HEK293 (cell line): ENCODE results near the gene ZBED4.

ENCODE experiments used
- CTCF ChIA-PET: fragments of 350-600 bp; formaldehyde crosslinking; extraction: SDS; loops from one replicate; lab custom pipeline; 2021; ENCODE audit warnings: antibody characterized with exemption; lab: Yijun Ruan, JAX
- POLR2A ChIA-PET: fragments of 300-600 bp; formaldehyde crosslinking; extraction: SDS; loops from one replicate; lab custom pipeline; 2020; ENCODE audit warnings: antibody characterized with exemption, inconsistent platforms; lab: Yijun Ruan, JAX
- H3K27ac ChIP-seq: fragments of 200-500 bp; sonication (Bioruptor generic); 2 replicates; pipeline ENCODE4 v1.5.1; 2014; ENCODE audit warnings: low read depth, low read length, control low read depth, inconsistent platforms; ENCODE audit errors: extremely low read depth
- H3K36me3 ChIP-seq, 2 experiments: fragments of 200-500 bp in 1 of 2; sonication (Bioruptor generic) in 1 of 2; 1 replicate in 1 of 2; 2 replicates in 1 of 2; pipeline ENCODE4 v1.5.1; 2014 to 2017; ENCODE audit warnings: inconsistent platforms in 2 of 2, low read length in 2 of 2; ENCODE audit not compliant: control insufficient read depth in 2 of 2, insufficient read depth in 1 of 2
- H3K4me1 ChIP-seq: fragments of 200-500 bp; sonication (Bioruptor generic); 2 replicates; pipeline ENCODE4 v1.5.1; 2014; ENCODE audit warnings: mild to moderate bottlenecking, low read length, inconsistent platforms; ENCODE audit not compliant: control insufficient read depth, insufficient read depth
- H3K4me3 ChIP-seq: 2 replicates; pipeline ENCODE4 v1.5.1; 2011; ENCODE audit warnings: low read depth, mild to moderate bottlenecking, control low read depth, low read length, moderate library complexity
- H3K9me3 ChIP-seq: fragments of 200-500 bp; sonication (Bioruptor generic); 2 replicates; pipeline ENCODE4 v1.5.1; 2014; ENCODE audit warnings: low read depth, low read length, inconsistent platforms; ENCODE audit not compliant: control insufficient read depth, insufficient read depth
- BCL11A ChIP-seq: fragments of 450-650 bp; formaldehyde crosslinking; IDR thresholded peaks from 2 replicates; pipeline ENCODE4 v1.5.1; 2016; ENCODE audit warnings: low read depth, missing biosample characterization, missing genetic modification characterization
- EGR2 ChIP-seq: fragments of 450-650 bp; formaldehyde crosslinking; IDR thresholded peaks from 2 replicates; pipeline ENCODE4 v1.5.1; 2016; ENCODE audit warnings: low read depth, missing biosample characterization, missing genetic modification characterization
- KLF1 ChIP-seq: fragments of 450-650 bp; formaldehyde crosslinking; IDR thresholded peaks from 2 replicates; pipeline ENCODE4 v1.5.1; 2016; ENCODE audit warnings: missing biosample characterization, missing genetic modification characterization
- KLF8 ChIP-seq: fragments of 450-650 bp; formaldehyde crosslinking; IDR thresholded peaks from 2 replicates; pipeline ENCODE4 v1.5.1; 2016; ENCODE audit warnings: missing biosample characterization, missing genetic modification characterization
- KLF9 ChIP-seq: fragments of 450-650 bp; formaldehyde crosslinking; IDR thresholded peaks from 2 replicates; pipeline ENCODE4 v1.5.1; 2016; ENCODE audit warnings: missing biosample characterization, missing genetic modification characterization, low read depth
- PBX3 ChIP-seq: sonication (generic); formaldehyde crosslinking; IDR thresholded peaks from 2 replicates; pipeline ENCODE4 v1.8.1; 2022; ENCODE audit warnings: mild to moderate bottlenecking, moderate library complexity, missing genetic modification reagents
- PRDM10 ChIP-seq: fragments of 450-650 bp; formaldehyde crosslinking; IDR thresholded peaks from 2 replicates; pipeline ENCODE4 v1.5.1; 2016; ENCODE audit warnings: missing biosample characterization, missing genetic modification characterization
- REST ChIP-seq: fragments of 450-650 bp; formaldehyde crosslinking; IDR thresholded peaks from 2 replicates; pipeline ENCODE4 v1.5.1; 2016; ENCODE audit warnings: missing biosample characterization, missing genetic modification characterization
- ZBTB20 ChIP-seq: fragments of 450-650 bp; formaldehyde crosslinking; IDR thresholded peaks from 2 replicates; pipeline ENCODE4 v1.5.1; 2016; ENCODE audit warnings: missing biosample characterization, missing genetic modification characterization
- ZBTB7A ChIP-seq: fragments of 450-650 bp; formaldehyde crosslinking; IDR thresholded peaks from 2 replicates; pipeline ENCODE4 v1.5.1; 2016; ENCODE audit warnings: low read depth, missing biosample characterization, missing genetic modification characterization
- ZBTB8A ChIP-seq: fragments of 450-650 bp; formaldehyde crosslinking; IDR thresholded peaks from 2 replicates; pipeline ENCODE4 v1.5.1; 2016; ENCODE audit warnings: missing biosample characterization, missing genetic modification characterization
- ZIC2 ChIP-seq: fragments of 450-650 bp; formaldehyde crosslinking; IDR thresholded peaks from 2 replicates; pipeline ENCODE4 v1.5.1; 2016; ENCODE audit warnings: missing biosample characterization, missing genetic modification characterization
- ZNF140 ChIP-seq: fragments of 450-650 bp; formaldehyde crosslinking; IDR thresholded peaks from 2 replicates; pipeline ENCODE4 v1.5.1; 2016; ENCODE audit warnings: missing biosample characterization, missing genetic modification characterization
- ZNF248 ChIP-seq: fragments of 450-650 bp; formaldehyde crosslinking; IDR thresholded peaks from 2 replicates; pipeline ENCODE4 v1.5.1; 2017; ENCODE audit warnings: missing biosample characterization, missing genetic modification characterization
- ZNF335 ChIP-seq: fragments of 450-650 bp; formaldehyde crosslinking; conservative IDR thresholded peaks from 2 replicates; pipeline ENCODE4 v1.5.1; 2016; ENCODE audit warnings: missing biosample characterization, missing genetic modification characterization
- ZNF423 ChIP-seq: fragments of 450-650 bp; formaldehyde crosslinking; IDR thresholded peaks from 2 replicates; pipeline ENCODE4 v1.5.1; 2016; ENCODE audit warnings: missing biosample characterization, missing genetic modification characterization
- ZNF518A ChIP-seq: fragments of 450-650 bp; formaldehyde crosslinking; conservative IDR thresholded peaks from 2 replicates; pipeline ENCODE4 v1.5.1; 2016; ENCODE audit warnings: low read depth, missing biosample characterization, missing genetic modification characterization
- TF ChIP-seq, protein P1 (sequence below): fragments of 450-650 bp; formaldehyde crosslinking; IDR thresholded peaks from 2 replicates; pipeline ENCODE4 v1.5.1; 2017; ENCODE audit warnings: missing biosample characterization, missing genetic modification characterization

ZBED4 gene

GRCh38 chr22:49853981-49854831, 562 bp downstream of the ZBED4 start (continued):
- TF ChIP-seq ZNF140 (tag by site-specific recombination) (no peak), ZBTB8A (tag by site-specific recombination) (peak; percentile 90), ZNF335 (tag by site-specific recombination) (peak; percentile 93), KLF8 (tag by site-specific recombination) (peak; percentile 21; the same call in 1 of the 2 replicates), KLF1 (tag by site-specific recombination) (0 out of 2 replicates have a peak, but pooled peaks have one; percentile 22), ZBTB20 (peak; percentile 81), ZNF518A (tag by site-specific recombination) (no peak)
- TF ChIP-seq, protein P1, sequence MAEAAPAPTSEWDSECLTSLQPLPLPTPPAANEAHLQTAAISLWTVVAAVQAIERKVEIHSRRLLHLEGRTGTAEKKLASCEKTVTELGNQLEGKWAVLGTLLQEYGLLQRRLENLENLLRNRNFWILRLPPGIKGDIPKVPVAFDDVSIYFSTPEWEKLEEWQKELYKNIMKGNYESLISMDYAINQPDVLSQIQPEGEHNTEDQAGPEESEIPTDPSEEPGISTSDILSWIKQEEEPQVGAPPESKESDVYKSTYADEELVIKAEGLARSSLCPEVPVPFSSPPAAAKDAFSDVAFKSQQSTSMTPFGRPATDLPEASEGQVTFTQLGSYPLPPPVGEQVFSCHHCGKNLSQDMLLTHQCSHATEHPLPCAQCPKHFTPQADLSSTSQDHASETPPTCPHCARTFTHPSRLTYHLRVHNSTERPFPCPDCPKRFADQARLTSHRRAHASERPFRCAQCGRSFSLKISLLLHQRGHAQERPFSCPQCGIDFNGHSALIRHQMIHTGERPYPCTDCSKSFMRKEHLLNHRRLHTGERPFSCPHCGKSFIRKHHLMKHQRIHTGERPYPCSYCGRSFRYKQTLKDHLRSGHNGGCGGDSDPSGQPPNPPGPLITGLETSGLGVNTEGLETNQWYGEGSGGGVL = no peak

GRCh38 chr22:49855251-49855911, 1.7 kb downstream of the ZBED4 start:
- no peak overlapping the region for H3K27ac ChIP-seq
- CTCF ChIA-PET = interaction anchor here (0.5 to 1.8 kb wide), 3 partner anchors 8 to 224 kb away, joined by 3 to 4 read pairs (median 3); no protein-coding TSS in a partner anchor
- POLR2A ChIA-PET = interaction anchor here (0.5 kb wide), 1 partner anchor 10 kb away, joined by 3 read pairs; no protein-coding TSS in a partner anchor
- no peak for TF ChIP-seq EGR2 (tag by site-specific recombination)
- TF ChIP-seq PRDM10 = peak; percentile 43; the same call in 1 of the 2 replicates
- TF ChIP-seq REST (tag by site-specific recombination) = no peak
- no peak for TF ChIP-seq ZNF335 (tag by site-specific recombination)
- TF ChIP-seq ZNF423 (tag by site-specific recombination) = no peak
- TF ChIP-seq BCL11A (tag by site-specific recombination) = no peak
- TF ChIP-seq KLF1 (tag by site-specific recombination) = 0 out of 2 replicates have a peak, but pooled peaks have one; percentile 16
- TF ChIP-seq ZNF248 (tag by site-specific recombination) = no peak
- no peak for TF ChIP-seq ZBTB7A
- no peak for TF ChIP-seq PBX3 (CRISPR knock-in tag)
- TF ChIP-seq ZIC2 (tag by site-specific recombination) = no peak
- peak; percentile 26; the same call in 1 of the 2 replicates for TF ChIP-seq KLF9 (tag by site-specific recombination)

More at GRCh38 chr22:49855251-49855911, 1.7 kb downstream of the ZBED4 start:
- H3K9me3 ChIP-seq = no peaks in the 10 kb centered on the region
- H3K36me3 ChIP-seq = peaks cover 0 to 13% of the 10 kb centered on the region in 2 experiments; a peak in 1 of 3 replicates
- H3K4me3 ChIP-seq = peak overlapping the region; percentile 50
- H3K4me1 ChIP-seq = peaks cover 8% of the 10 kb centered on the region
